Measurements from ENCODE around the gene VGLL2.

VGLL2 gene

GRCh38 chr6:117288083-117288715, 22.8 kb downstream of the VGLL2 start:
- H3K9me3 ChIP-seq, result no peaks in the 10 kb centered on the region
- H3K27me3 ChIP-seq, result no peaks in the 10 kb centered on the region
- no peaks in the 10 kb centered on the region for H4K20me1 ChIP-seq
- no peak for TF ChIP-seq Cebpa-rat (IDR thresholded peaks at IDR 0.05)
- no peak overlapping the region for H3K9ac ChIP-seq
- no peak overlapping the region for H3K4me2 ChIP-seq
- H3K4me1 ChIP-seq, result no peaks in the 10 kb centered on the region
- no peak overlapping the region for H3K27ac ChIP-seq
- H3K36me3 ChIP-seq, result no peaks in the 10 kb centered on the region
- H3K4me3 ChIP-seq, result no peak overlapping the region

GRCh38 chr6:117290173-117290846, 25.0 kb downstream of the VGLL2 start:
- no peak overlapping the region for H3K4me2 ChIP-seq
- no peaks in the 10 kb centered on the region for H3K27me3 ChIP-seq
- H3K9me3 ChIP-seq, result no peaks in the 10 kb centered on the region
- no peak for TF ChIP-seq Cebpa-rat (IDR thresholded peaks at IDR 0.05)
- H3K4me3 ChIP-seq, result no peak overlapping the region
- no peaks in the 10 kb centered on the region for H3K4me1 ChIP-seq
- no peak overlapping the region for H3K9ac ChIP-seq
- no peak overlapping the region for H3K27ac ChIP-seq
- no peaks in the 10 kb centered on the region for H4K20me1 ChIP-seq
- no peaks in the 10 kb centered on the region for H3K36me3 ChIP-seq

GRCh38 chr6:117298941-117299340, 33.6 kb downstream of the VGLL2 start:
- no peaks in the 10 kb centered on the region for H3K36me3 ChIP-seq
- H3K4me2 ChIP-seq, result no peak overlapping the region
- H3K9me3 ChIP-seq, result no peaks in the 10 kb centered on the region
- no peaks in the 10 kb centered on the region for H4K20me1 ChIP-seq
- H3K27ac ChIP-seq, result no peak overlapping the region
- no peaks in the 10 kb centered on the region for H3K27me3 ChIP-seq
- no peak overlapping the region for H3K4me3 ChIP-seq
- no peak for TF ChIP-seq Cebpa-rat (IDR thresholded peaks at IDR 0.05)
- no peak overlapping the region for H3K9ac ChIP-seq
- H3K4me1 ChIP-seq, result no peaks in the 10 kb centered on the region

- Histone ChIP-seq H3K4me2 (no peak overlapping the region), H3K27me3 (no peaks in the 10 kb centered on the region), H3K27ac (no peak overlapping the region), H4K20me1 (no peaks in the 10 kb centered on the region), H3K9ac (no peak overlapping the region), H3K36me3 (no peaks in the 10 kb centered on the region), H3K4me3 (no peak overlapping the region), H3K4me1 (no peaks in the 10 kb centered on the region), H3K9me3 (no peaks in the 10 kb centered on the region)
- no peak for TF ChIP-seq Cebpa-rat (IDR thresholded peaks at IDR 0.05)
Measured at GRCh38 chr6:117303323-117303722, 38.0 kb downstream of the VGLL2 start.

DNA sequence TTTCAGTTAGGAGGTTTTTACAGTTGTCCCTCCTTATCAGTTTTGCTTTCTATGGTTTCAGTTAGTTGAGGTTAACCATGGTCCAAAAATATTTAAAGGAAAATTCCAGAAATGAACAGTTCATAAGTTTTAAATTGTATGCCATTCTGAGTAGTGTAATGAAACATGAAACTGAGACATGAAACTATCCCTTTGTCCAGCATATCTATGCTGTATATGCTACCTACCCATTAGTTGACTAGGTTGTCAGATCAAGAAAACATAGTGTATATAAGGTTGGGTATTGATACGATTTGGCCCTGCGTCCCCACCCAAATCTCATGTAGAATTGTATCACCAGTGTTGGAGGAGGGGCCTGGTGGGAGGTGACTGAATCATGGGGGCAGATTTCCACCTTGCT, 39.1 kb downstream of the VGLL2 start:
- H3K9ac ChIP-seq, result no peak overlapping the region
- no peak overlapping the region for H3K27ac ChIP-seq
- H3K4me1 ChIP-seq, result no peaks in the 10 kb centered on the region
- no peak overlapping the region for H3K4me3 ChIP-seq
- TF ChIP-seq Cebpa-rat (IDR thresholded peaks at IDR 0.05), result no peak
- no peak overlapping the region for H3K4me2 ChIP-seq
- no peaks in the 10 kb centered on the region for H3K9me3 ChIP-seq
- H3K36me3 ChIP-seq, result no peaks in the 10 kb centered on the region
- H4K20me1 ChIP-seq, result no peaks in the 10 kb centered on the region
- H3K27me3 ChIP-seq, result no peaks in the 10 kb centered on the region

- no peak overlapping the region for H3K4me3 ChIP-seq
- no peaks in the 10 kb centered on the region for H3K27me3 ChIP-seq
- H3K27ac ChIP-seq, result no peak overlapping the region
- H3K9ac ChIP-seq, result no peak overlapping the region
- no peak for TF ChIP-seq Cebpa-rat (IDR thresholded peaks at IDR 0.05)
- H3K4me2 ChIP-seq, result no peak overlapping the region
- H4K20me1 ChIP-seq, result no peaks in the 10 kb centered on the region
- no peaks in the 10 kb centered on the region for H3K9me3 ChIP-seq
- H3K36me3 ChIP-seq, result no peaks in the 10 kb centered on the region
- no peaks in the 10 kb centered on the region for H3K4me1 ChIP-seq
Measured at GRCh38 chr6:117306227-117306790, 41.0 kb downstream of the VGLL2 start.

DNA sequence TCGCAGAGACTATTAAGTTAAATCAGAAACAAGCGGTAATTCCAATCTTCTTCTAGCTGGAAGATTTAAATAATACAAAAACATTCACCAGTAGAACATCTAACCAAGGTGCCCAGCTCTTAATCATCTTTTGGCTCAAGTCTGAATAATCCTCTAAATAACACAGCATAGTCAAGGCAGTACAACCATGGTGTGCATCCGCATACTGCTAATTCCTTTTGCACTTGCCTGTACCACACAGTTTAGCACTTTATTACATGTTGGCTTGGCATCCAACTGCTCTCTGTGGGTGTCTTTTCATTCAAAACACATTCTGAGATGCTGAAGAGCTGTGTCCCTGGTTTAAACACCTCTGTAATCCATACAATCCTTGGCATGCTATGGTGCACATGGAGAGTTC, 42.3 kb downstream of the VGLL2 start:
- Histone ChIP-seq H3K36me3 (no peaks in the 10 kb centered on the region), H3K27ac (no peak overlapping the region), H3K4me3 (no peak overlapping the region), H3K27me3 (no peaks in the 10 kb centered on the region), H3K9me3 (no peaks in the 10 kb centered on the region), H3K4me1 (no peaks in the 10 kb centered on the region), H3K9ac (no peak overlapping the region), H4K20me1 (no peaks in the 10 kb centered on the region), H3K4me2 (no peak overlapping the region)
- no peak for TF ChIP-seq Cebpa-rat (IDR thresholded peaks at IDR 0.05)

GRCh38 chr6:117309069-117309468, 43.7 kb downstream of the VGLL2 start:
- Histone ChIP-seq H3K9ac (no peak overlapping the region), H3K4me2 (no peak overlapping the region), H4K20me1 (no peaks in the 10 kb centered on the region), H3K27ac (no peak overlapping the region), H3K4me3 (no peak overlapping the region), H3K36me3 (no peaks in the 10 kb centered on the region), H3K27me3 (no peaks in the 10 kb centered on the region), H3K9me3 (no peaks in the 10 kb centered on the region), H3K4me1 (no peaks in the 10 kb centered on the region)
- TF ChIP-seq Cebpa-rat (IDR thresholded peaks at IDR 0.05), result no peak

GRCh38 chr6:117309611-117310010, 44.3 kb downstream of the VGLL2 start:
- H4K20me1 ChIP-seq, result no peaks in the 10 kb centered on the region
- H3K9me3 ChIP-seq, result no peaks in the 10 kb centered on the region
- no peak overlapping the region for H3K27ac ChIP-seq
- H3K27me3 ChIP-seq, result no peaks in the 10 kb centered on the region
- no peak for TF ChIP-seq Cebpa-rat (IDR thresholded peaks at IDR 0.05)
- no peaks in the 10 kb centered on the region for H3K4me1 ChIP-seq
- H3K9ac ChIP-seq, result no peak overlapping the region
- no peaks in the 10 kb centered on the region for H3K36me3 ChIP-seq
- no peak overlapping the region for H3K4me3 ChIP-seq
- H3K4me2 ChIP-seq, result no peak overlapping the region

GRCh38 chr6:117311310-117311709, 46.0 kb downstream of the VGLL2 start:
- H3K4me1 ChIP-seq, result no peaks in the 10 kb centered on the region

More at GRCh38 chr6:117311310-117311709, 46.0 kb downstream of the VGLL2 start:
- Histone ChIP-seq H3K27me3 (no peaks in the 10 kb centered on the region), H3K9me3 (no peaks in the 10 kb centered on the region), H3K9ac (no peak overlapping the region), H3K4me3 (no peak overlapping the region), H3K36me3 (no peaks in the 10 kb centered on the region), H3K4me2 (no peak overlapping the region), H3K27ac (no peak overlapping the region), H4K20me1 (no peaks in the 10 kb centered on the region)
- no peak for TF ChIP-seq Cebpa-rat (IDR thresholded peaks at IDR 0.05)

All from BLaER1 (cell line).